ENCODE data around the gene EYS. TPM values are rescaled to one million over a fixed set of nuclear protein-coding genes. Genes with fewer than 3 reads are reported as not detected.

EYS gene
- total RNA-seq, 2 donors from 2014 or later = 0.18 to 3.5 TPM

- no peak overlapping the region for H3K27ac ChIP-seq
- intact Hi-C loops (cut with DNase I) = no loop called here
- no peak for DNase-seq (ENCODE audit: low spot score)
- no peaks in the 10 kb centered on the region for H3K9me3 ChIP-seq
- H3K4me1 ChIP-seq (replicated peaks) = no peaks in the 10 kb centered on the region
- no peaks in the 10 kb centered on the region for H3K36me3 ChIP-seq
- H3K27me3 ChIP-seq (replicated peaks; ENCODE audit: insufficient read depth) = no peaks in the 10 kb centered on the region
- no peak overlapping the region for H3K4me3 ChIP-seq
- TF ChIP-seq POLR2A (IDR thresholded peaks at IDR 0.05) = no peak
- TF ChIP-seq POLR2AphosphoS5 (IDR thresholded peaks at IDR 0.05) = no peak
- TF ChIP-seq CTCF (IDR thresholded peaks at IDR 0.05) = no peak
Measured at GRCh38 chr6:63930848-63931247, 1776.2 kb downstream of the EYS start.

GRCh38 chr6:63929111-63929510, 1777.9 kb downstream of the EYS start:
- TF ChIP-seq CTCF (IDR thresholded peaks at IDR 0.05) = no peak
- no peak for TF ChIP-seq POLR2A (IDR thresholded peaks at IDR 0.05)
- no peak for TF ChIP-seq POLR2AphosphoS5 (IDR thresholded peaks at IDR 0.05)
- no peaks in the 10 kb centered on the region for H3K36me3 ChIP-seq
- intact Hi-C loops (cut with DNase I) = no loop called here

GRCh38 chr6:63928613-63929012, 1778.4 kb downstream of the EYS start:
- Histone ChIP-seq H3K27ac (no peak overlapping the region), H3K27me3 (replicated peaks; ENCODE audit: insufficient read depth) (no peaks in the 10 kb centered on the region), H3K4me1 (replicated peaks) (no peaks in the 10 kb centered on the region), H3K4me3 (no peak overlapping the region), H3K36me3 (no peaks in the 10 kb centered on the region), H3K9me3 (no peaks in the 10 kb centered on the region)
- intact Hi-C loops (cut with DNase I) = no loop called here
- TF ChIP-seq CTCF (IDR thresholded peaks at IDR 0.05) (no peak), POLR2AphosphoS5 (IDR thresholded peaks at IDR 0.05) (no peak), POLR2A (IDR thresholded peaks at IDR 0.05) (no peak)
- DNase-seq (ENCODE audit: low spot score) = no peak
- WGBS = 89% methylated on average over 3 of the region's 3 CpGs

More at GRCh38 chr6:63929111-63929510, 1777.9 kb downstream of the EYS start:
- no peaks in the 10 kb centered on the region for H3K27me3 ChIP-seq (replicated peaks; ENCODE audit: insufficient read depth)
- H3K27ac ChIP-seq = no peak overlapping the region
- no peak for DNase-seq (ENCODE audit: low spot score)
- H3K9me3 ChIP-seq = no peaks in the 10 kb centered on the region
- no peak overlapping the region for H3K4me3 ChIP-seq
- H3K4me1 ChIP-seq (replicated peaks) = no peaks in the 10 kb centered on the region
- 88% methylated on average over 2 of the region's 2 CpGs for WGBS

- Histone ChIP-seq H3K27me3 (replicated peaks; ENCODE audit: insufficient read depth) (no peaks in the 10 kb centered on the region), H3K27ac (no peak overlapping the region), H3K9me3 (no peaks in the 10 kb centered on the region), H3K4me1 (replicated peaks) (no peaks in the 10 kb centered on the region), H3K36me3 (no peaks in the 10 kb centered on the region), H3K4me3 (no peak overlapping the region)
- intact Hi-C loops (cut with DNase I) = no loop called here
- no peak for DNase-seq (ENCODE audit: low spot score)
- 55% methylated on average over 7 of the region's 7 CpGs for WGBS
- TF ChIP-seq CTCF (IDR thresholded peaks at IDR 0.05) (no peak), POLR2AphosphoS5 (IDR thresholded peaks at IDR 0.05) (no peak), POLR2A (IDR thresholded peaks at IDR 0.05) (no peak)
Measured at GRCh38 chr6:63926950-63927927, 1779.8 kb downstream of the EYS start.
